Measurements from ENCODE around the gene CDC34. TPM values are rescaled to one million over a fixed set of nuclear protein-coding genes. Genes with fewer than 3 reads are reported as not detected.

CDC34 gene
- total and polyA plus RNA-seq, 9 of the 15 experiments (the other 6 are each of a cell fraction or from before 2014, with no cell fraction given): 0.80 to 203 (median 65.5) TPM

DNA sequence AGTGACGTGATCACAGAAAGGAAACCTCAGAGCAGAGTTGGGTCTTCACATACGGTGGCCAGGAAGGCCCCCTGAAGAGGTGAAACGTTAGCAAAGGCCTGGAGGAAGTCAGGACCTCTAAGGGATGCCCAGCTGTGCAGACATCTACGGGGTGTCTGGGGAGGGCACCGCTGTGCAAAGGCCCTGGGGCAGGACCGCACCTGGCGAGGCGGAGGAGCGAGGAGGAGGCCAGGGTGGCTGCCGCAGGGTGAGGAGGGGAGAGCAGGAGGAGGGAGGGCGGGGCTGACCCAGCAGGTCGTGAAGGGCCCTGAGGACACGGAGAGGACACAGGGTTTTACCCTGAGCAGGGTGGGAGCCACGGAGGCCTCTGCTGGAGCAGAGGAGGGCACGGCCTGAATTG lies 47.1 kb upstream of the CDC34 start:
- no TSS peak for BruUV-seq (replicated peaks)
- POLR2A ChIA-PET: no interaction called here
- CTCF ChIA-PET (ENCODE audit: low intra/inter-chr PET ratio): no interaction called here

More for the DNA sequence above, 47.1 kb upstream of the CDC34 start:
- peaks cover 11% of the 10 kb centered on the region; the same call in 1 of the 3 replicates for H3K79me2 ChIP-seq (ENCODE audit: control insufficient read depth, insufficient read depth, low read length)
- no peak for ATAC-seq
- no peak overlapping the region for H3K9ac ChIP-seq (ENCODE audit: insufficient read depth in 1 of 2, low read depth in 2 of 2, low read length in 2 of 2)
- no peak for DNase-seq (ENCODE audit: extremely low read depth in 1 of 4, low spot score in 3 of 4)
- no peak overlapping the region for H3K4me2 ChIP-seq (ENCODE audit: insufficient read depth, low read length)
- no peak overlapping the region for H3K27ac ChIP-seq (ENCODE audit: extremely low read depth, low read depth, low read length)
- no peaks in the 10 kb centered on the region for H4K20me1 ChIP-seq (replicated peaks; ENCODE audit: control insufficient read depth, insufficient read depth, low read length)
- WGBS (ENCODE audit: insufficient coverage, low coverage, missing lambda C conversion rate): 55% methylated on average over 10 of the region's 15 CpGs
- no peaks in the 10 kb centered on the region; a peak in 1 of 5 replicates for H3K27me3 ChIP-seq (ENCODE audit: control insufficient read depth in 2 of 2, insufficient read depth in 2 of 2, low read length in 2 of 2)
- peaks cover 8 to 55% of the 10 kb centered on the region in 2 experiments for H3K4me1 ChIP-seq (replicated peaks in 1 of 2; ENCODE audit: control insufficient read depth in 2 of 2, insufficient read depth in 2 of 2, low read length in 2 of 2)
- H3K9me1 ChIP-seq (ENCODE audit: control insufficient read depth, insufficient read depth, low read length): no peaks in the 10 kb centered on the region
- intact Hi-C loops (cut with micrococcal nuclease) (no loop called here), in situ Hi-C loops (cut with MboI) (no loop called here)
- H2AFZ ChIP-seq (ENCODE audit: low read depth, low read length): no peak overlapping the region
- peaks cover 6% of the 10 kb centered on the region; the same call in 1 of the 2 replicates for H3K9me3 ChIP-seq (replicated peaks; ENCODE audit: control insufficient read depth, insufficient read depth, low read depth, low read length)
- TF ChIP-seq POLR2G (IDR thresholded peaks at IDR 0.05; ENCODE audit: low read depth, low read length): 0 out of 2 replicates have a peak, but pooled peaks have one; percentile 8
- TF ChIP-seq TARDBP (IDR thresholded peaks at IDR 0.05): no peak
- TF ChIP-seq, protein P1, sequence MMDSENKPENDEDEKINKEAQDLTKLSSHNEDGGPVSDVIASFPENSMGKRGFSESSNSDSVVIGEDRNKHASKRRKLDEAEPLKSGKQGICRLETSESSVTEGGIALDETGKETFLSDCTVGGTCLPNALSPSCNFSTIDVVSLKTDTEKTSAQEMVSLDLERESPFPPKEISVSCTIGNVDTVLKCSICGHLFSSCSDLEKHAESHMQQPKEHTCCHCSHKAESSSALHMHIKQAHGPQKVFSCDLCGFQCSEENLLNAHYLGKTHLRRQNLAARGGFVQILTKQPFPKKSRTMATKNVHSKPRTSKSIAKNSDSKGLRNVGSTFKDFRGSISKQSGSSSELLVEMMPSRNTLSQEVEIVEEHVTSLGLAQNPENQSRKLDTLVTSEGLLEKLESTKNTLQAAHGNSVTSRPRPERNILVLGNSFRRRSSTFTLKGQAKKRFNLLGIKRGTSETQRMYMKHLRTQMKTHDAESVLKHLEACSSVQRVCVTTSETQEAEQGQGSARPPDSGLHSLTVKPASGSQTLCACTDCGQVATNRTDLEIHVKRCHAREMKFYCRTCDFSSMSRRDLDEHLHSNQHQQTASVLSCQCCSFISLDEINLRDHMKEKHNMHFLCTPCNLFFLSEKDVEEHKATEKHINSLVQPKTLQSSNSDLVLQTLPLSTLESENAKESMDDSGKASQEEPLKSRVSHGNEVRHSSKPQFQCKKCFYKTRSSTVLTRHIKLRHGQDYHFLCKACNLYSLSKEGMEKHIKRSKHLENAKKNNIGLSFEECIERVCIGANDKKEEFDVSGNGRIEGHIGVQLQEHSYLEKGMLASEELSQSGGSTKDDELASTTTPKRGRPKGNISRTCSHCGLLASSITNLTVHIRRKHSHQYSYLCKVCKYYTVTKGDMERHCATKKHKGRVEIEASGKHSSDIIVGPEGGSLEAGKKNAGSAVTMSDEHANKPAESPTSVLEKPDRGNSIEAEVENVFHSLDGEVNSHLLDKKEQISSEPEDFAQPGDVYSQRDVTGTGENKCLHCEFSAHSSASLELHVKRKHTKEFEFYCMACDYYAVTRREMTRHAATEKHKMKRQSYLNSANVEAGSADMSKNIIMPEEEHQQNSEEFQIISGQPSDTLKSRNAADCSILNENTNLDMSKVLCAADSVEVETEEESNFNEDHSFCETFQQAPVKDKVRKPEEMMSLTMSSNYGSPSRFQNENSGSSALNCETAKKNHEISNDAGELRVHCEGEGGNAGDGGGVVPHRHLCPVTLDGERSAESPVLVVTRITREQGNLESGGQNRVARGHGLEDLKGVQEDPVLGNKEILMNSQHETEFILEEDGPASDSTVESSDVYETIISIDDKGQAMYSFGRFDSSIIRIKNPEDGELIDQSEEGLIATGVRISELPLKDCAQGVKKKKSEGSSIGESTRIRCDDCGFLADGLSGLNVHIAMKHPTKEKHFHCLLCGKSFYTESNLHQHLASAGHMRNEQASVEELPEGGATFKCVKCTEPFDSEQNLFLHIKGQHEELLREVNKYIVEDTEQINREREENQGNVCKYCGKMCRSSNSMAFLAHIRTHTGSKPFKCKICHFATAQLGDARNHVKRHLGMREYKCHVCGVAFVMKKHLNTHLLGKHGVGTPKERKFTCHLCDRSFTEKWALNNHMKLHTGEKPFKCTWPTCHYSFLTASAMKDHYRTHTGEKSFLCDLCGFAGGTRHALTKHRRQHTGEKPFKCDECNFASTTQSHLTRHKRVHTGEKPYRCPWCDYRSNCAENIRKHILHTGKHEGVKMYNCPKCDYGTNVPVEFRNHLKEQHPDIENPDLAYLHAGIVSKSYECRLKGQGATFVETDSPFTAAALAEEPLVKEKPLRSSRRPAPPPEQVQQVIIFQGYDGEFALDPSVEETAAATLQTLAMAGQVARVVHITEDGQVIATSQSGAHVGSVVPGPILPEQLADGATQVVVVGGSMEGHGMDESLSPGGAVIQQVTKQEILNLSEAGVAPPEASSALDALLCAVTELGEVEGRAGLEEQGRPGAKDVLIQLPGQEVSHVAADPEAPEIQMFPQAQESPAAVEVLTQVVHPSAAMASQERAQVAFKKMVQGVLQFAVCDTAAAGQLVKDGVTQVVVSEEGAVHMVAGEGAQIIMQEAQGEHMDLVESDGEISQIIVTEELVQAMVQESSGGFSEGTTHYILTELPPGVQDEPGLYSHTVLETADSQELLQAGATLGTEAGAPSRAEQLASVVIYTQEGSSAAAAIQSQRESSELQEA (IDR thresholded peaks at IDR 0.05; ENCODE audit: low read depth): no peak
- no peak for TF ChIP-seq ZNF561 (CRISPR knock-in tag; conservative IDR thresholded peaks at IDR 0.05)
- TF ChIP-seq TBL1XR1 (IDR thresholded peaks at IDR 0.05; ENCODE audit: low read length in 2 of 2): no peak
- no peak for TF ChIP-seq HDAC2 (IDR thresholded peaks at IDR 0.05)
- TF ChIP-seq, protein P2, sequence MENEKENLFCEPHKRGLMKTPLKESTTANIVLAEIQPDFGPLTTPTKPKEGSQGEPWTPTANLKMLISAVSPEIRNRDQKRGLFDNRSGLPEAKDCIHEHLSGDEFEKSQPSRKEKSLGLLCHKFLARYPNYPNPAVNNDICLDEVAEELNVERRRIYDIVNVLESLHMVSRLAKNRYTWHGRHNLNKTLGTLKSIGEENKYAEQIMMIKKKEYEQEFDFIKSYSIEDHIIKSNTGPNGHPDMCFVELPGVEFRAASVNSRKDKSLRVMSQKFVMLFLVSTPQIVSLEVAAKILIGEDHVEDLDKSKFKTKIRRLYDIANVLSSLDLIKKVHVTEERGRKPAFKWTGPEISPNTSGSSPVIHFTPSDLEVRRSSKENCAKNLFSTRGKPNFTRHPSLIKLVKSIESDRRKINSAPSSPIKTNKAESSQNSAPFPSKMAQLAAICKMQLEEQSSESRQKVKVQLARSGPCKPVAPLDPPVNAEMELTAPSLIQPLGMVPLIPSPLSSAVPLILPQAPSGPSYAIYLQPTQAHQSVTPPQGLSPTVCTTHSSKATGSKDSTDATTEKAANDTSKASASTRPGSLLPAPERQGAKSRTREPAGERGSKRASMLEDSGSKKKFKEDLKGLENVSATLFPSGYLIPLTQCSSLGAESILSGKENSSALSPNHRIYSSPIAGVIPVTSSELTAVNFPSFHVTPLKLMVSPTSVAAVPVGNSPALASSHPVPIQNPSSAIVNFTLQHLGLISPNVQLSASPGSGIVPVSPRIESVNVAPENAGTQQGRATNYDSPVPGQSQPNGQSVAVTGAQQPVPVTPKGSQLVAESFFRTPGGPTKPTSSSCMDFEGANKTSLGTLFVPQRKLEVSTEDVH (IDR thresholded peaks at IDR 0.05; ENCODE audit: low read depth, partially characterized antibody): no peak
- no peak for TF ChIP-seq NFIX (CRISPR knock-in tag; IDR thresholded peaks at IDR 0.05; ENCODE audit: low read depth)
- no peak for TF ChIP-seq ZNF133 (CRISPR knock-in tag; IDR thresholded peaks at IDR 0.05)
- TF ChIP-seq BCOR (IDR thresholded peaks at IDR 0.05): peak; percentile 56
- no peak for FAIRE-seq
- no peak overlapping the region for H3K4me3 ChIP-seq
- no peaks in the 10 kb centered on the region for H3K36me3 ChIP-seq (ENCODE audit: control insufficient read depth, insufficient read depth, low read length)

Data from K562 (cell line).